Right lobe of liver (tissue), 6 donors: ENCODE results near the gene GALNT14. TPM values are rescaled to one million over a fixed set of nuclear protein-coding genes. Genes with fewer than 3 reads are reported as not detected.

Experiments used
- ATAC-seq, 4 donors: fragments of 200-7000 bp; cut with Tn5 transposase; one replicate each; pipeline ENCODE4 v1.9.1; 2020; ENCODE audit warnings: mild to moderate bottlenecking in 4 of 4, moderate library complexity in 4 of 4
- DNase-seq, 3 donors: peaks; one replicate each; pipeline ENCODE4 v3.0.0-alpha.2; 2020
- H3K27ac ChIP-seq, 3 donors: fragments of 200-600 bp; one replicate each; pipeline ENCODE4 v1.8.0; 2022
- H3K27me3 ChIP-seq, 2 donors: fragments of 200-600 bp; one replicate each; pipeline ENCODE4 v1.8.0; 2022
- H3K36me3 ChIP-seq, 4 donors: fragments of 200-600 bp; sonication (generic) in 1 of 4; one replicate each; pipeline versions ENCODE4 v1.5.1 to v1.8.0; 2017 to 2022; ENCODE audit warnings: control low read depth in 1 of 4
- H3K4me1 ChIP-seq, 4 donors: fragments of 200-600 bp; sonication (generic) in 1 of 4; one replicate each; pipeline versions ENCODE4 v1.5.1 to v1.8.0; 2017 to 2022; ENCODE audit warnings: control low read depth in 1 of 4
- H3K4me3 ChIP-seq, 3 donors: fragments of 200-600 bp; one replicate each; pipeline ENCODE4 v1.8.0; 2022
- H3K9me3 ChIP-seq, 4 donors: fragments of 200-600 bp; sonication (generic) in 1 of 4; one replicate each; pipeline versions ENCODE4 v1.5.1 to v1.8.0; 2017 to 2022; ENCODE audit warnings: control low read depth in 1 of 4
- POLR2A ChIP-seq: fragments of 450-650 bp; IDR thresholded peaks from one replicate; pipeline ENCODE4 v1.6.1; 2017; ENCODE audit warnings: antibody characterized with exemption, mild to moderate bottlenecking
- WGBS: methylation state at CpG from one replicate; pipeline ENCODE4 v1.1.6; 2018; ENCODE audit warnings: low coverage, low lambda C conversion rate; ENCODE audit not compliant: insufficient coverage; ENCODE audit errors: missing lambda C conversion rate; 5-methylcytosine and 5-hydroxymethylcytosine counted together
- intact Hi-C, 2 donors: fragments of 100-400 bp; cut with DNase I; formaldehyde crosslinking; loops; one replicate each; pipeline versions ENCODE4 v1.11.2 to v1.14.1; 2022
- total RNA-seq, 6 experiments: library from RNA; depleted of rRNA in 2 of 6; stranded (reverse); fragments of >200 nt in 2 of 6; fragmentation: NEBNext Ultra II Directional in 3 of 6; extraction: Animal tissue kit (Norgen Biotek cat#: 25700) in 3 of 6; gene quantifications; one replicate each; pipeline versions ENCODE4 v1.1.0 to v1.2.4, GENCODE V29; 2016 to 2023
- TF ChIP-seq, protein P1 (sequence below), 4 donors: fragments of 200-600 bp in 3 of 4; fragments of 450-650 bp in 1 of 4; IDR thresholded peaks; one replicate each; pipeline versions ENCODE4 v1.5.1 to v1.8.0; 2016 to 2022; ENCODE audit warnings: antibody characterized with exemption in 4 of 4, mild to moderate bottlenecking in 2 of 4
- donor health status: DM: no; HTN: yes; CAD: no.
- donor health status: DM: no; HTN: no; CAD: no.
- donor health status: DM: no; HTN: no; CAD: no.
- donor health status: DM: no; HTN: yes; CAD: no.
- donor health status: DM: no; HTN: yes; CAD: no.

Gene GALNT14
- total RNA-seq, 6 experiments from 2014 or later = 0.37 to 2.8 (median 1.0) TPM

GRCh38 chr2:30979822-30980245 lies 158.4 kb downstream of the GALNT14 start:
- TF ChIP-seq, protein P1, sequence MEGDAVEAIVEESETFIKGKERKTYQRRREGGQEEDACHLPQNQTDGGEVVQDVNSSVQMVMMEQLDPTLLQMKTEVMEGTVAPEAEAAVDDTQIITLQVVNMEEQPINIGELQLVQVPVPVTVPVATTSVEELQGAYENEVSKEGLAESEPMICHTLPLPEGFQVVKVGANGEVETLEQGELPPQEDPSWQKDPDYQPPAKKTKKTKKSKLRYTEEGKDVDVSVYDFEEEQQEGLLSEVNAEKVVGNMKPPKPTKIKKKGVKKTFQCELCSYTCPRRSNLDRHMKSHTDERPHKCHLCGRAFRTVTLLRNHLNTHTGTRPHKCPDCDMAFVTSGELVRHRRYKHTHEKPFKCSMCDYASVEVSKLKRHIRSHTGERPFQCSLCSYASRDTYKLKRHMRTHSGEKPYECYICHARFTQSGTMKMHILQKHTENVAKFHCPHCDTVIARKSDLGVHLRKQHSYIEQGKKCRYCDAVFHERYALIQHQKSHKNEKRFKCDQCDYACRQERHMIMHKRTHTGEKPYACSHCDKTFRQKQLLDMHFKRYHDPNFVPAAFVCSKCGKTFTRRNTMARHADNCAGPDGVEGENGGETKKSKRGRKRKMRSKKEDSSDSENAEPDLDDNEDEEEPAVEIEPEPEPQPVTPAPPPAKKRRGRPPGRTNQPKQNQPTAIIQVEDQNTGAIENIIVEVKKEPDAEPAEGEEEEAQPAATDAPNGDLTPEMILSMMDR (IDR thresholded peaks at IDR 0.05) = no peak
- TF ChIP-seq POLR2A = no peak
- Histone ChIP-seq H3K9me3 (no peaks in the 10 kb centered on the region), H3K27me3 (no peaks in the 10 kb centered on the region), H3K36me3 (no peaks in the 10 kb centered on the region), H3K4me1 (no peaks in the 10 kb centered on the region), H3K27ac (no peak overlapping the region), H3K4me3 (no peak overlapping the region)
- intact Hi-C loops = no loop called here
- no peak for DNase-seq
- 78% methylated on average over 5 of the region's 6 CpGs for WGBS
- ATAC-seq = no peak

- Histone ChIP-seq H3K9me3 (no peaks in the 10 kb centered on the region), H3K4me1 (no peaks in the 10 kb centered on the region), H3K36me3 (no peaks in the 10 kb centered on the region), H3K27me3 (no peaks in the 10 kb centered on the region), H3K27ac (no peak overlapping the region), H3K4me3 (no peak overlapping the region)
- no peak for ATAC-seq
- intact Hi-C loops = no loop called here
- TF ChIP-seq, protein P1 (IDR thresholded peaks at IDR 0.05) = no peak
- TF ChIP-seq POLR2A = no peak
- DNase-seq = no peak
- WGBS = 91% methylated on average over 6 of the region's 6 CpGs
These were observed 159.4 kb downstream of the GALNT14 start for GRCh38 chr2:30978854-30979253.

- Histone ChIP-seq H3K36me3 (no peaks in the 10 kb centered on the region), H3K27me3 (no peaks in the 10 kb centered on the region), H3K27ac (no peak overlapping the region), H3K9me3 (no peaks in the 10 kb centered on the region), H3K4me1 (no peaks in the 10 kb centered on the region), H3K4me3 (no peak overlapping the region)
- ATAC-seq (peak in 1 of 4 donors; percentile 11), DNase-seq (no peak)
- WGBS = 41% methylated on average over 5 of the region's 5 CpGs
- TF ChIP-seq, protein P1 (IDR thresholded peaks at IDR 0.05) = no peak
- no peak for TF ChIP-seq POLR2A
- intact Hi-C loops = no loop called here
These were observed 160.2 kb downstream of the GALNT14 start for GRCh38 chr2:30978044-30978443.

DNA sequence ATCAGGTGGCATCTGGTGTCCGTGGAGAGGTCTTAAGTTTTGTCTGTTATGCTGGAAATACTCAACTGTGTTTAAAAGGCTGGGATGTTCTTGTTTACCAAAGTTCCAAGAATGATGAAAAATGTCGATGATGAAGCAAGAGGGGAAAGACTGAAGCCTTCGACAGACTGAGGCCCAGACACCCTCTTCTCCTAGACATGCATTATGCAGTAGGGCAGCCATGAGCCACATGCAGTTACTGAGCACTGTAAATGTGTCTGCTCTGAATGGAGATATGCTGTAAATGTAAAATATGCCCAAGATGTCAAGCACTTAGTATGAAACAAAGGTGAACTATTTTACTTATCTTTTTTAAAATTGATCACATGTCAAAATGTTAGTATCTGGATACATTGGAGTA lies 163.1 kb downstream of the GALNT14 start:
- H3K36me3 ChIP-seq = no peaks in the 10 kb centered on the region
- TF ChIP-seq, protein P1 (IDR thresholded peaks at IDR 0.05) = no peak
- no peak for TF ChIP-seq POLR2A
- DNase-seq = no peak
- no peak for ATAC-seq
- no peaks in the 10 kb centered on the region for H3K9me3 ChIP-seq
- no peaks in the 10 kb centered on the region for H3K4me1 ChIP-seq
- H3K27ac ChIP-seq = no peak overlapping the region
- no peak overlapping the region for H3K4me3 ChIP-seq
- H3K27me3 ChIP-seq = no peaks in the 10 kb centered on the region
- WGBS = 20% methylated on average over 2 of the region's 3 CpGs
- intact Hi-C loops = no loop called here

- no peak for DNase-seq
- no peak overlapping the region for H3K27ac ChIP-seq
- intact Hi-C loops = no loop called here
- 60% methylated on average over 5 of the region's 5 CpGs for WGBS
- no peaks in the 10 kb centered on the region for H3K36me3 ChIP-seq
- ATAC-seq = no peak
- no peaks in the 10 kb centered on the region for H3K27me3 ChIP-seq
- no peak for TF ChIP-seq POLR2A
- TF ChIP-seq, protein P1 (IDR thresholded peaks at IDR 0.05) = no peak
- no peak overlapping the region for H3K4me3 ChIP-seq
- H3K9me3 ChIP-seq = no peaks in the 10 kb centered on the region
- H3K4me1 ChIP-seq = no peaks in the 10 kb centered on the region
These were observed 163.7 kb downstream of the GALNT14 start for GRCh38 chr2:30974554-30974953.
